Tibial artery (tissue), 4 donors: ENCODE data around the gene ZNF180.
"Not testable (repeated sequence)": the region's sequence is repeated elsewhere in the genome, so short reads cannot be mapped to it uniquely, and the experiment has no call there.

Experiments used
- DNase-seq, 2 donors: peaks; one replicate each; pipeline ENCODE4 v3.0.0-alpha.2; 2019
- H3K27ac ChIP-seq, 2 donors: fragments of 200-600 bp; sonication (generic) in 1 of 2; 1 replicate in 1 of 2; 2 replicates in 1 of 2; pipeline ENCODE4 v1.5.1; 2018 to 2019; ENCODE audit warnings: mild to moderate bottlenecking in 1 of 2
- H3K27me3 ChIP-seq, 2 donors: fragments of 200-600 bp; sonication (generic) in 1 of 2; one replicate each; pipeline versions ENCODE4 v1.5.1 to v1.6.0; 2016 to 2019
- H3K36me3 ChIP-seq, 3 donors: fragments of 200-600 bp; sonication (generic) in 2 of 3; one replicate each; pipeline ENCODE4 v1.5.1; 2016 to 2019; ENCODE audit warnings: mild to moderate bottlenecking in 2 of 3
- H3K4me1 ChIP-seq, 4 donors: fragments of 200-600 bp; sonication (generic) in 2 of 4; 1 replicate in 3 of 4; 2 replicates in 1 of 4; pipeline ENCODE4 v1.5.1; 2016 to 2019
- H3K4me3 ChIP-seq, 2 donors: fragments of 200-600 bp; sonication (generic) in 1 of 2; 1 replicate in 1 of 2; 2 replicates in 1 of 2; pipeline ENCODE4 v1.5.1; 2018 to 2019; ENCODE audit warnings: mild to moderate bottlenecking in 2 of 2
- H3K9me3 ChIP-seq, 3 donors: fragments of 200-600 bp; sonication (generic) in 1 of 3; one replicate each; pipeline ENCODE4 v1.5.1; 2016 to 2019
- CTCF ChIP-seq, 2 experiments: fragments of 200-600 bp in 1 of 2; fragments of 450-650 bp in 1 of 2; IDR thresholded peaks; one replicate each; pipeline ENCODE4 v1.5.1; 2017 to 2019; ENCODE audit warnings: antibody characterized with exemption in 2 of 2, mild to moderate bottlenecking in 1 of 2, moderate library complexity in 1 of 2
- intact Hi-C: fragments of 100-400 bp; cut with DNase I; formaldehyde crosslinking; loops from one replicate; pipeline ENCODE4 v1.15.0; 2023; ENCODE audit warnings: low total_unique reads

The ZNF180 gene

GRCh38 chr19:44498988-44499387, 1.3 kb downstream of the ZNF180 start:
- DNase-seq, result no peak
- Histone ChIP-seq H3K36me3 (peaks cover 35 to 51% (median 46%) of the 10 kb centered on the region in 3 donors), H3K27me3 (no peaks in the 10 kb centered on the region), H3K4me3 (peak overlapping the region in 1 of 2 donors; percentile 82), H3K9me3 (peaks cover 0 to 49% (median 41%) of the 10 kb centered on the region in 3 donors), H3K4me1 (peaks cover 0 to 18% (median 14%) of the 10 kb centered on the region in 4 donors), H3K27ac (no peak overlapping the region)
- intact Hi-C loops, result no loop called here
- no peak for TF ChIP-seq CTCF (IDR thresholded peaks at IDR 0.05)

- TF ChIP-seq CTCF (IDR thresholded peaks at IDR 0.05), result no peak
- H3K4me3 ChIP-seq, result no peak overlapping the region
- peaks cover 5 to 72% (median 62%) of the 10 kb centered on the region in 3 donors for H3K9me3 ChIP-seq
- intact Hi-C loops, result no loop called here
- peaks cover 58 to 74% (median 69%) of the 10 kb centered on the region in 3 donors for H3K36me3 ChIP-seq
- H3K27me3 ChIP-seq, result no peaks in the 10 kb centered on the region
- no peak overlapping the region for H3K27ac ChIP-seq
- H3K4me1 ChIP-seq, result peaks cover 0 to 18% (median 14%) of the 10 kb centered on the region in 4 donors
- no peak for DNase-seq
Observed at GRCh38 chr19:44496711-44497110, 3.6 kb downstream of the ZNF180 start.

GRCh38 chr19:44476559-44477408, 23.5 kb downstream of the ZNF180 start:
- H3K4me1 ChIP-seq, result no peaks in the 10 kb centered on the region
- intact Hi-C loops, result no loop called here
- no peak overlapping the region for H3K27ac ChIP-seq
- peaks cover 64 to 100% (median 98%) of the 10 kb centered on the region in 3 donors for H3K9me3 ChIP-seq
- H3K36me3 ChIP-seq, result peaks cover 74 to 97% (median 87%) of the 10 kb centered on the region in 3 donors
- H3K27me3 ChIP-seq, result no peaks in the 10 kb centered on the region
- no peak overlapping the region for H3K4me3 ChIP-seq
- TF ChIP-seq CTCF (IDR thresholded peaks at IDR 0.05), result no peak
- DNase-seq, result no peak

- H3K27ac ChIP-seq, DNase-seq, H3K27me3 ChIP-seq, H3K4me1 ChIP-seq, intact Hi-C loops, H3K4me3 ChIP-seq: not testable (repeated sequence)
- Histone ChIP-seq H3K36me3 (peaks cover 2 to 17% (median 7%) of the 10 kb centered on the region in 3 donors), H3K9me3 (peaks cover 9 to 92% (median 77%) of the 10 kb centered on the region in 3 donors)
Observed at GRCh38 chr19:44468730-44469129, 31.6 kb downstream of the ZNF180 start.

- DNase-seq, intact Hi-C loops, H3K27me3 ChIP-seq, H3K27ac ChIP-seq, H3K4me3 ChIP-seq, H3K36me3 ChIP-seq, H3K4me1 ChIP-seq: not testable (repeated sequence)
- H3K9me3 ChIP-seq, result peaks cover 0 to 63% (median 58%) of the 10 kb centered on the region in 3 donors
Observed at GRCh38 chr19:44462600-44463286, 37.6 kb downstream of the ZNF180 start.

- H3K9me3 ChIP-seq, result peaks cover 0 to 58% (median 49%) of the 10 kb centered on the region in 3 donors
- H3K36me3 ChIP-seq, H3K27ac ChIP-seq, H3K4me1 ChIP-seq, DNase-seq, intact Hi-C loops, H3K27me3 ChIP-seq, H3K4me3 ChIP-seq: not testable (repeated sequence)
Observed at GRCh38 chr19:44456016-44456415, 44.3 kb downstream of the ZNF180 start.

- DNase-seq, result no peak
- no peak overlapping the region for H3K4me3 ChIP-seq
- peaks cover 0 to 61% (median 44%) of the 10 kb centered on the region in 3 donors for H3K9me3 ChIP-seq
- no peaks in the 10 kb centered on the region for H3K27me3 ChIP-seq
- no peaks in the 10 kb centered on the region for H3K36me3 ChIP-seq
- no peak for TF ChIP-seq CTCF (IDR thresholded peaks at IDR 0.05)
- intact Hi-C loops, result no loop called here
- H3K27ac ChIP-seq, result no peak overlapping the region
- H3K4me1 ChIP-seq, result no peaks in the 10 kb centered on the region
Observed at GRCh38 chr19:44455100-44455499, 45.2 kb downstream of the ZNF180 start.
